Glomerular endothelial cell (primary cell): ENCODE data around the gene NODAL. TPM values are rescaled to one million over a fixed set of nuclear protein-coding genes. Genes with fewer than 3 reads are reported as not detected.

Experiments
- DNase-seq: peaks from one replicate; pipeline ENCODE4 v3.0.0-alpha.2; 2011; ENCODE audit warnings: low read depth, low spot score; ENCODE audit errors: extremely low read depth
- total RNA-seq: library from RNA; depleted of rRNA; stranded (reverse); fragments of >200 nt; gene quantifications from 2 replicates; pipeline ENCODE4 v1.2.3, GENCODE V29; 2015

The NODAL gene
- total RNA-seq, 1 donor from 2014 or later, result not detected

DNA sequence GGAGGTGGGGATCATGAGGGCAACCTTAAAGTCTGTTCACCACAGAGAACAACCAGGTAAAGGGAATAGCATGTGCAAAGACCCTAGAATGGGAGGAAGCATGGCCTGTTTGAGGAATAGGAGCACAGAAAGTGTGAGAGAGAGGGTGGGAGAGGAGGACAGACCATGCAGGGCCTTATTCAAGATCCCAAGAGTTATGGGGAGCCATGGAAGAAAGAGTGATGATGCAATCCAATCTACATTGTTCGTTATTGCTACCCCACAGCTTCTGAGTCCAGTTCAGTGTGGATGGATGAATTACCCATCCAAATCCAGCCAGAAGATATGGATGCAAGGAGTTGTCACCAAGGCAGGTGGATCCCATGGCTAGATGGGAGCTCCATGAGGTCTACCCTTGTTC lies 45.3 kb downstream of the NODAL start:
- no peak for DNase-seq

- no peak for DNase-seq
These were observed 49.8 kb downstream of the NODAL start for GRCh38 chr10:70391654-70392053.

Other genes starting within 250 kb of the NODAL start
- 93.2 and 93.6 TPM in 2 replicates for gene PPA1, start 208.3 kb downstream of the NODAL start, total RNA-seq
- gene NPFFR1, start 157.7 kb downstream of the NODAL start, total RNA-seq, result not detected in 2 replicates
- gene LRRC20, start 59.1 kb downstream of the NODAL start, total RNA-seq, result 18.3 and 29.2 TPM in 2 replicates
- gene EIF4EBP2, start 37.5 kb downstream of the NODAL start, total RNA-seq, result 37.2 and 38.7 TPM in 2 replicates
- gene PALD1, start 37.1 kb upstream of the NODAL start, total RNA-seq, result 94.9 and 197 TPM in 2 replicates
- not detected in 2 replicates for gene PRF1, start 161.1 kb upstream of the NODAL start, total RNA-seq
- 2.9 and 3.4 TPM in 2 replicates for gene ADAMTS14, start 230.8 kb upstream of the NODAL start, total RNA-seq